Activated CD4-positive, alpha-beta T cell treated with anti-CD3 and anti-CD28 coated beads, Interleukin-2, amount 50 U/mL, for 48 hours (primary cell): ENCODE data around the gene DDAH2.

Experiments
- DNase-seq, 2 experiments: peaks; one replicate each; pipeline ENCODE4 v3.0.0-alpha.2; 2020

Gene DDAH2

DNA sequence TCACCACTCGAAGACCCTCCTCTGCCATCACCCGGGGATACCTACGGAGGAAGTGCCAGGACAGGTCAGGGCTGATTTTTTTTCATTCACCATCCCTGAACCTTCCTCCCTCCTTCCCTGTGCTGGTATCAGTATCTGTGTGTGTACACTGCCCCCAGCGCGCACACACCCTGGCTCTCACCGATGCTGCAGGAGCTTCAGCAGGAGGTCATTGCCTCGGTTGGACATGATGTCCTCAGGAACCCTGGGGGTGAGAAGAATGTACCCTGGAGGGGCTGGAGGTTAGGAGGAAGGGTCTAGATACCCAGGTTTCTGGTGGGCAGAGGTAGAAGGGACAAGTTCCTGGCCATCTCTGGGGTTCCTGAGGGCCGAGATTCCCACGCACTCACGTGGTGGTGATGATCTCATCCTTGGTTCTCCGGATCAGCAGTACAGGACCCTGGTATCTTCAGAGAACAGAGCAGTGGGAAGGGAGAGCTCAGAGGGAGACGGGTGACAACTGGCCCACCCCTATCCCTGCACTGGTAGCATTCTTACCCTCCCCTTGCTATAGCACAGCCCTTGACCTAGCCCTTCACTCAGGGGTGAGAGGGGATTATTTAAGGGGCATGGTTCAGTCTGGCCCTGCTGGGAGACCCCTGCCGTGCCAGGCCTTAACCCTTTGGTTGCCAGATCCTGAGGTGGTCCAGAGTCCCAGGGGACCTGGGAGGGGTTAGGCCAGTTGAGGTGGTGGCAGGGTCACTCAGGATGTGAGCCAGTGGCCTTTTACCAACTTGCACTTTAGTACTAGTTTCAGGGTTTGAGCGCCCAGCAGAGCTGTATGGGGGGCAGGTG is 41.0 kb downstream of the DDAH2 start:
- no peak for DNase-seq

DNA sequence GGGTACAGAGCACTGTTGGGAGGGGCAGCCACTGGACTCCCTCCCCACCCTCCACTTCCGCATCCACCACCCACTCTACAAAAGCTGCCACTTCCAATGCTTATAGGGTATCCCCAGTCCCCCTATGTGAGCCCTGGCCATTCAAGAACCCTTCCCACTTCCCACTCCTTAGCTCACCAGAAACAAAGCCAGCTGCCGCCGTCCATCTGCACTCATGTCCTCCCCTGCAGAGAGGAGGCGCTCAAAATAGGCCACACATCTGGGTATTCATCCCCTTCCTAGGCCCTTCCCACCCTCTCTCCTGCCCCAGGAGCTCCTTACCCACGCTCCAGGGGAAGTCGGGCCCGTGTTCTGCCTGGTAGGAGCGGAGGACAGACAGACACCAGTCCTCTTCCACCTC is 41.8 kb downstream of the DDAH2 start:
- no peak for DNase-seq

DNA sequence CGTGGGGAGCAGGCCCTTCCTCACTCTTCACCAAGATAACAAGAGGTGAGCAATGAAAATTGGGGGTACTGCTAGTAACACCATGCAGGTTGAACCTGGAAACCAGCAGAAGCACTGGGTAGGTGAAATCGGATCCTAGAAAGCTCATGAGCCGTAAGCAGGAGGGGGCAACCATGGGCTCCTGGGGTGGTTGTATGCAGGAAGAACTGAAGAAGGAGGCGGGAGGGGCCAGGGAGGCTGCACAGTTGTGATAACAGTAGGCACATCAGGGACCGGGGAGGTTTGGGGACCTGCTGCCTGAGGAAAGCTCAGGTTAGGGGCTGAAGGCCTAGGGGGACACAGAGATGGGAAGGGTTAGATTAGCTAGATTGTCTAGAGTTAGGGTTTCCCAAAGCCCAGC is 42.6 kb downstream of the DDAH2 start:
- DNase-seq: no peak

DNA sequence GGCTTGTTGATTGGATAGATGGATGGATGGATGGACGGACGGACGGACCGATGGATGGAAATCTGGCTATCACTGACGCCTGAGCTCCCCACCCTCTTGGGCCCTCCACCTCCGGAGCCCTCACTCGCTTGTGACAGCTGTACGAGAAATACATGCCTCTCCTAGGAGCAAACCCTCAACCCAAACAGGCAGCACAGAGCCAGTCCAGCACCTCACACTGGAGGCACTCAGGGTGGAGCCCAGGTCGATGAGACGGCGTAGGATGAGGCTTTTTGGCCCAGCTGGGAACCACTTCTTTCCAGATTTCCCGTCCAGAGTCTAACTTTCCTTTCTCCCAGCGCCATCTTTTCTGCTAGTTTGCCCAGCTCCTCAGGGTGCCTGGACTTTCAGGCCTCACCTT is 45.5 kb downstream of the DDAH2 start:
- no peak for DNase-seq

DNA sequence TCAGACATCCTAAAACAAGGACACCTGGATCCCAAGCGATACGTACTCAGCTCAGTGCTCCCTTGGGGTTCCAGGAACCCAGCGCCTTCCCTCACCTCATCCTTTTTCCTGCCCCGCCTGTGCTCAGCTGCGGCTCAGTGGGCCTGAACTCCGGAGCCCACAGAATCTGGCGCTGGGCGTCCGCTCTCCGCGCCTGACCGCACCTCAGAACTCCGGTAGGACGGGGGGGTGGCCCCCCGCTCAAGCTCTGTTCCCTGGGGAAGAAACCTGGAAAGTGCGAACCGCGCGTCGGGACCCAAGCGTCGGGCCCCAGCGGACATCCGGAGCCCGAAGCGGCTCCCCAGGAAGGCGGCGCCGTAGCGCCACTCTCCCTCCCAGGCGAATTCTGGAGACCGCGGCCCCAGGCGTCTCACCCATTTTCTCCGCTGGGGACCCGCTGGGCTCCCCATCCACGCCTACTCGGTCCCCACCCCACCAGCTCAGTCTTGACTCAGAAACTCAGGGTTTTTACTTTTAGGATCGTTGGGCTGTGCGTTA is 47.9 kb downstream of the DDAH2 start:
- peak; percentile 57 to 66 for DNase-seq

DNA sequence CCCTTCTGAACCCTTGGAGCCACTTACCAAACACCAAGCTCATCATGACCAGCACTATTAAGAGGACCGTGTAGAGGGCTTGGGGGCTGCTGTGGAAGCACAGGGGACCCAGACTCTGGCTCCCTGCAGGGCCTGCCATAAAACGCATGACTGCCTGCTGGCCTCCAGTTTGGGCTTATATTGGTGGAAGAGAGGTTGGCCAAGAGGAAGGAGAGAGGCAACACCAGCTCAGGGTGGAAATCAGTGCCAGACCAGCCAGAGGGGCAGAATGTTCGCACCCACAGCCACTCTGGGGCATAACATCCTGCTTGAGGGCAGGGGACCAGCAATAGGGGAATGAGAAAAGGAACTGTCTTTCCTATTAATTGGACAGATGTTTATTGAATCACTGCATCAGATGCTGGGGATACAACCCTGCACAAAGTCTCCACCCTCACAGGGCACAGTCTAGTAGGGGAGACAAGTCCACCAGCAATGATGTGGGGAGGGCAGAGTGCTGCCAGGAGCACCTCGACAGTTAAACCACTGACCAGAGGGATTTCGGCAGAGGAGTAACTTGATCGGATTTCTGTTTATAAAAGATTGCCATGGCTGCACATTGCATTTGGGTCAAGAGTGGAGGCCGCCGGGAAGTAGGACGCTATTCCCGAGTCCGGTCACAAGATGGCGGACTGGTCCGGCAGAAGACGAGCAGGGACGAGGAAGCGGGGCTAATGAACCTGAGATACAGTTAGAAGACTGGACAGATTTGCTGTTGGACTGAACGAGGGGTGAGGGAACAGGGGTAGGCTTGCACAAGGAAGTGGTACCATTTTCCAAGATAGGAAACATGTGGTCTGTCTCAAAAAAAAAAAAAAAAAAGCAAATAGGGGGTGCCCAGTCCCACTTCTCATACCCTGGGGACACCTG is 48.6 kb downstream of the DDAH2 start, which contains the start of gene LY6G5C:
TSS of gene LY6G5C (minus strand) at position 842 of the 909 bp plus-strand sequence. CDS start at position 148, 694 bp downstream.
- DNase-seq: peak; percentile 70 to 80

DNA sequence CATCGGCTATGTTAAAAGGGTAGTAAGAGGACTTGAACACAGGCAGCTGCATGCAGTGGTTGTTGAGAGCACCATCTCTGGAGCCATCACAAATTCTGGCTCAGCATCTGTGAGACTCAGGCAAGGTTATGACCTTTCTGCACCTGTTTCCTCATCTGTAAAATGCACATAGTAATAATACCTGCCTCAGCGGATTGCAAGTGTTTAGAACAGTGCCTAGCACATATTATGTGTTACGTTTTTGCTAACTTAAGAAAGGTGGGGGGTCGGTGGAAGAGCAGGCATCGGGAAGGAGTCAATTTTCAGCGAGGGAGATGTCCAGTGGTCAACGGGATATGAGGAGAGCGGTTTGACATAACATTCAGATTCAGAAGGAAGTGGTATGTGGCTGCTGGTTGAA is 51.1 kb downstream of the DDAH2 start:
- DNase-seq: no peak
